ENCODE data around the gene POLD3.

DNA sequence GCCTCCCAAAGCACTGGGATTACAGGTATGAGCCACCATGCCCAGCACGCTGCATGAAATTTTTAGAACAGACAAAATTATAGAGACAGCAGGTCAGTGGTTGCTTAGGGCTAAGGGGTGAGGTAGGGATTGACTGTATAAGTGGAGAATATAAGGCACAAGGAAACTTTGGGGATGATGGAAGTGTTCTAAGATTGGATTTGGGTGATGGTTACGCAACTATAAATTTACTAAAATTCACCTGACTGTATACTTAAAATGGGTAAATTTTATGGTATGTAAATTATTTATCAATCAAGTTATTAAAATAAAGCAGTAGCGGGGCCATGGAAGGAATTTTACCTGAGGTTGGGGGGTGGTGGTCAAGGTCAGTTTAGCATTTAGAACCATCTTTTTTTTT lies 16.4 kb upstream of the POLD3 start:
- TF ChIP-seq CTCF (IDR thresholded peaks at IDR 0.05) (no peak), EZH2 (IDR thresholded peaks at IDR 0.05; ENCODE audit: borderline replicate concordance, insufficient read depth, low read depth, low read length, poor library complexity, severe bottlenecking) (no peak)

Measured in B cell (primary cell).